ENCODE results near the gene RNF149.

- TF ChIP-seq POLR2AphosphoS5 (IDR thresholded peaks at IDR 0.05; ENCODE audit: borderline replicate concordance, low read depth, low read length), result no peak
- TF ChIP-seq EZH2 (IDR thresholded peaks at IDR 0.05), result no peak
- no peak for TF ChIP-seq FOXP2 (optimal IDR thresholded peaks at IDR 0.05; ENCODE audit: control extremely low read depth, extremely low read length, insufficient read depth)
Measured at GRCh38 chr2:101311696-101312017, 3.2 kb upstream of the RNF149 start.

Measured in SK-N-MC (cell line).